K562 (cell line): Measurements from ENCODE around the gene C6orf89. TPM values are rescaled to one million over a fixed set of nuclear protein-coding genes. Genes with fewer than 3 reads are reported as not detected.

Source experiments
- ARHGAP35 ChIP-seq: fragments of 450-650 bp; IDR thresholded peaks from 2 replicates; pipeline ENCODE4 v1.6.1; 2018; ENCODE audit not compliant: partially characterized antibody
- EP400 ChIP-seq: fragments of 450-650 bp; IDR thresholded peaks from 2 replicates; pipeline ENCODE4 v1.6.1; 2017; ENCODE audit warnings: antibody characterized with exemption, mild to moderate bottlenecking, moderate library complexity
- HLTF ChIP-seq: fragments of 450-650 bp; IDR thresholded peaks from 2 replicates; pipeline ENCODE4 v1.6.1; 2016
- NR2C1 ChIP-seq, 2 experiments: fragments of 450-650 bp; IDR thresholded peaks; 2 replicates each; pipeline ENCODE4 v1.6.1; 2017; ENCODE audit warnings: mild to moderate bottlenecking in 2 of 2, antibody characterized with exemption in 1 of 2, inconsistent platforms in 1 of 2, missing compliant biosample characterization in 1 of 2, missing genetic modification characterization in 1 of 2
- NR4A1 ChIP-seq, 2 experiments: fragments of 250-450 bp in 1 of 2; fragments of 450-650 bp in 1 of 2; sonication (Bioruptor Pico) in 1 of 2; IDR thresholded peaks; 2 replicates each; pipeline versions ENCODE4 v1.4.0 to v1.6.1; 2016 to 2020; ENCODE audit warnings: mild to moderate bottlenecking in 2 of 2, missing compliant biosample characterization in 1 of 2, missing genetic modification characterization in 1 of 2, moderate library complexity in 1 of 2
- PHB2 ChIP-seq: fragments of 450-650 bp; IDR thresholded peaks from 2 replicates; pipeline ENCODE4 v1.6.1; 2017; ENCODE audit warnings: low read depth
- POLR2AphosphoS5 ChIP-seq: IDR thresholded peaks from 2 replicates; pipeline ENCODE4 v1.6.1; 2011; ENCODE audit warnings: mild to moderate bottlenecking, low read depth, low read length, moderate library complexity; ENCODE audit not compliant: control insufficient read depth, insufficient read depth
- RCOR1 ChIP-seq, 2 experiments: IDR thresholded peaks; 2 replicates each; pipeline ENCODE4 v1.6.1; 2012; ENCODE audit warnings: low read depth in 2 of 2, low read length in 2 of 2, borderline replicate concordance in 1 of 2, improper control_type of control experiment in 1 of 2
- SREBF2 ChIP-seq: sonication (generic); formaldehyde crosslinking; IDR thresholded peaks from 2 replicates; pipeline ENCODE4 v1.4.0; 2020; ENCODE audit warnings: mild to moderate bottlenecking, missing genetic modification reagents
- ZBTB17 ChIP-seq: fragments of 450-650 bp; formaldehyde crosslinking; IDR thresholded peaks from 2 replicates; pipeline ENCODE4 v1.4.0; 2020; ENCODE audit warnings: mild to moderate bottlenecking
- ZKSCAN1 ChIP-seq: fragments of 150-350 bp; IDR thresholded peaks from 2 replicates; pipeline ENCODE4 v1.6.1; 2016; ENCODE audit warnings: low read depth, low read length
- ZNF224 ChIP-seq: sonication (generic); formaldehyde crosslinking; IDR thresholded peaks from 2 replicates; pipeline ENCODE4 v1.8.0; 2022; ENCODE audit warnings: mild to moderate bottlenecking, missing genetic modification reagents
- ZNF668 ChIP-seq: fragments of 250-450 bp; sonication (Bioruptor Pico); IDR thresholded peaks from 2 replicates; pipeline ENCODE4 v1.8.0; 2022; ENCODE audit warnings: mild to moderate bottlenecking, inconsistent platforms
- ZNF695 ChIP-seq: fragments of 450-650 bp; formaldehyde crosslinking; IDR thresholded peaks from 2 replicates; pipeline ENCODE4 v1.4.0; 2020; ENCODE audit warnings: mild to moderate bottlenecking, moderate library complexity
- polyA plus RNA-seq, 8 experiments: library from polyadenylated mRNA; depleted of rRNA in 4 of 8; stranded (reverse) in 5 of 8; unstranded in 3 of 8; fragments of >200 nt; fragmentation: Nextera tagmentation in 2 of 8; fragmentation: Illumina TruSeq in 1 of 8; extraction: Ambion mirVana in 2 of 8; extraction: Trizol in 1 of 8; gene quantifications; 2 replicates each; pipeline versions ENCODE4 v1.2.1 to v1.2.3, GENCODE V29; 2011 to 2014; ENCODE audit warnings: inconsistent platforms in 1 of 8, missing spikeins in 1 of 8
- total RNA-seq, 7 experiments: library from RNA; depleted of rRNA in 6 of 7; stranded (reverse); fragments of >200 nt in 6 of 7; fragmentation: Illumina TruSeq in 2 of 7; extraction: Trizol in 2 of 7; gene quantifications; 2 replicates each; pipeline versions ENCODE4 v1.2.1 to v1.2.3, GENCODE V29; 2011 to 2021; ENCODE audit warnings: low replicate concordance in 1 of 7
- TF ChIP-seq, protein P1 (sequence below): fragments of 450-650 bp; IDR thresholded peaks from 2 replicates; pipeline ENCODE4 v1.6.1; 2016
- TF ChIP-seq, protein P2 (sequence below): sonication (generic); formaldehyde crosslinking; IDR thresholded peaks from 2 replicates; pipeline ENCODE4 v1.8.0; 2023; ENCODE audit warnings: missing genetic modification reagents, mild to moderate bottlenecking, borderline replicate concordance
- TF ChIP-seq, protein P3 (sequence below): fragments of 450-650 bp; formaldehyde crosslinking; IDR thresholded peaks from 2 replicates; pipeline ENCODE4 v1.4.0; 2022; ENCODE audit warnings: mild to moderate bottlenecking, moderate library complexity
- TF ChIP-seq, protein P4 (sequence below): fragments of 450-650 bp; formaldehyde crosslinking; IDR thresholded peaks from 2 replicates; pipeline ENCODE4 v1.4.0; 2020; ENCODE audit warnings: mild to moderate bottlenecking, mixed read lengths

Gene C6orf89
- total and polyA plus RNA-seq, 9 of the 15 experiments (the other 6 are each of a cell fraction or from before 2014, with no cell fraction given) = 35.2 to 111 (median 58.5) TPM

DNA sequence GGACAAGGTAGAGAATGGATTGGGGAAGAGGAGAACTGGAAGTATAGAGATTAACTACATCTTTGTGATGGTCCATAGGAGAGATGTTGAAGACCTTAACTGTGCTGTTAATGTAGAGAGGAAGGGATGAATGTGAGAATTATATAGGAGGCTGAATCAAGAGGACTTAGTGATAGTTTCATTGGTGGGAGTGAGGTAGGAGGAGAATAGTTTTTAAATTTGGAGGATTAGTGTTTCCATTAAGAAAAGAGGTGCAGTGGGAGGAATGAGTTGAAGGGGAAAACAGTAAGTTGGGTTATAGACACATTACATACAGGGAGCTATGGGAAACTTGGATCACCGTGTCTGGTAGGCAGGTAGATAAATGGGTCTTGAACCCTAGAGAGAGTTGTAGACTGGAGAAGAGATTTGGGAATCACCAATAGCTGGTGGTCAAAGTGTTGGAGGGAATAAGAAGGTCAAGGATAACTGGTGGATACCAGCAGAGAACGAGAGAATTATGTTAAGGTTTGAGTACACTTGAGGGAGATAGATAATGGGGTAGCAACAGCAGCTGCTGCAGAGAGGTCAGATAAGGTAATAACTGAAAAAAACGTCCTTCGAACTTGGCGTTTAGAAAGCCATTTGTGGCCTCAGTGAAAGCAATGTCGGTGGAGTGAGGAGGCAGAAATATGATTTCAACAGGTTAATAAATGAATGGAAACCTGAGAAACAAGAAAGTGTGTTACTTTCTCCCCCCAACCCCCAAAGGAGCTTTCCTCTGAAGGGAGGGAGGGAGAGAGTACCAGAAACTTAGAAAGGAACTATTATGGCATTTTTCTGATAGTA, 3.1 kb downstream of the C6orf89 start (continued):
- TF ChIP-seq POLR2AphosphoS5 = peak; percentile 78
- TF ChIP-seq NR4A1 (CRISPR knock-in tag; IDR thresholded peaks at IDR 0.05) = no peak
- 0 out of 2 replicates have a peak, but pooled peaks have one; percentile 59 for TF ChIP-seq NR4A1 (tag; IDR thresholded peaks at IDR 0.05)
- TF ChIP-seq, protein P1, sequence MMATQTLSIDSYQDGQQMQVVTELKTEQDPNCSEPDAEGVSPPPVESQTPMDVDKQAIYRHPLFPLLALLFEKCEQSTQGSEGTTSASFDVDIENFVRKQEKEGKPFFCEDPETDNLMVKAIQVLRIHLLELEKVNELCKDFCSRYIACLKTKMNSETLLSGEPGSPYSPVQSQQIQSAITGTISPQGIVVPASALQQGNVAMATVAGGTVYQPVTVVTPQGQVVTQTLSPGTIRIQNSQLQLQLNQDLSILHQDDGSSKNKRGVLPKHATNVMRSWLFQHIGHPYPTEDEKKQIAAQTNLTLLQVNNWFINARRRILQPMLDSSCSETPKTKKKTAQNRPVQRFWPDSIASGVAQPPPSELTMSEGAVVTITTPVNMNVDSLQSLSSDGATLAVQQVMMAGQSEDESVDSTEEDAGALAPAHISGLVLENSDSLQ = peak; percentile 16; the same call in 1 of the 2 replicates
- no peak for TF ChIP-seq SREBF2 (CRISPR knock-in tag)
- peak; percentile 79 for TF ChIP-seq NR2C1 (IDR thresholded peaks at IDR 0.05)
- peak; percentile 76 for TF ChIP-seq NR2C1 (tag; IDR thresholded peaks at IDR 0.05)
- TF ChIP-seq ARHGAP35 = peak; percentile 70
- TF ChIP-seq, protein P2, sequence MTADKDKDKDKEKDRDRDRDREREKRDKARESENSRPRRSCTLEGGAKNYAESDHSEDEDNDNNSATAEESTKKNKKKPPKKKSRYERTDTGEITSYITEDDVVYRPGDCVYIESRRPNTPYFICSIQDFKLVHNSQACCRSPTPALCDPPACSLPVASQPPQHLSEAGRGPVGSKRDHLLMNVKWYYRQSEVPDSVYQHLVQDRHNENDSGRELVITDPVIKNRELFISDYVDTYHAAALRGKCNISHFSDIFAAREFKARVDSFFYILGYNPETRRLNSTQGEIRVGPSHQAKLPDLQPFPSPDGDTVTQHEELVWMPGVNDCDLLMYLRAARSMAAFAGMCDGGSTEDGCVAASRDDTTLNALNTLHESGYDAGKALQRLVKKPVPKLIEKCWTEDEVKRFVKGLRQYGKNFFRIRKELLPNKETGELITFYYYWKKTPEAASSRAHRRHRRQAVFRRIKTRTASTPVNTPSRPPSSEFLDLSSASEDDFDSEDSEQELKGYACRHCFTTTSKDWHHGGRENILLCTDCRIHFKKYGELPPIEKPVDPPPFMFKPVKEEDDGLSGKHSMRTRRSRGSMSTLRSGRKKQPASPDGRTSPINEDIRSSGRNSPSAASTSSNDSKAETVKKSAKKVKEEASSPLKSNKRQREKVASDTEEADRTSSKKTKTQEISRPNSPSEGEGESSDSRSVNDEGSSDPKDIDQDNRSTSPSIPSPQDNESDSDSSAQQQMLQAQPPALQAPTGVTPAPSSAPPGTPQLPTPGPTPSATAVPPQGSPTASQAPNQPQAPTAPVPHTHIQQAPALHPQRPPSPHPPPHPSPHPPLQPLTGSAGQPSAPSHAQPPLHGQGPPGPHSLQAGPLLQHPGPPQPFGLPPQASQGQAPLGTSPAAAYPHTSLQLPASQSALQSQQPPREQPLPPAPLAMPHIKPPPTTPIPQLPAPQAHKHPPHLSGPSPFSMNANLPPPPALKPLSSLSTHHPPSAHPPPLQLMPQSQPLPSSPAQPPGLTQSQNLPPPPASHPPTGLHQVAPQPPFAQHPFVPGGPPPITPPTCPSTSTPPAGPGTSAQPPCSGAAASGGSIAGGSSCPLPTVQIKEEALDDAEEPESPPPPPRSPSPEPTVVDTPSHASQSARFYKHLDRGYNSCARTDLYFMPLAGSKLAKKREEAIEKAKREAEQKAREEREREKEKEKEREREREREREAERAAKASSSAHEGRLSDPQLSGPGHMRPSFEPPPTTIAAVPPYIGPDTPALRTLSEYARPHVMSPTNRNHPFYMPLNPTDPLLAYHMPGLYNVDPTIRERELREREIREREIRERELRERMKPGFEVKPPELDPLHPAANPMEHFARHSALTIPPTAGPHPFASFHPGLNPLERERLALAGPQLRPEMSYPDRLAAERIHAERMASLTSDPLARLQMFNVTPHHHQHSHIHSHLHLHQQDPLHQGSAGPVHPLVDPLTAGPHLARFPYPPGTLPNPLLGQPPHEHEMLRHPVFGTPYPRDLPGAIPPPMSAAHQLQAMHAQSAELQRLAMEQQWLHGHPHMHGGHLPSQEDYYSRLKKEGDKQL = no peak
- TF ChIP-seq ZNF668 = peak; percentile 44; the same call in 1 of the 2 replicates
- no peak for TF ChIP-seq ZNF224 (CRISPR knock-in tag)
- no peak for TF ChIP-seq ZNF695 (CRISPR knock-in tag)
- TF ChIP-seq, protein P3, sequence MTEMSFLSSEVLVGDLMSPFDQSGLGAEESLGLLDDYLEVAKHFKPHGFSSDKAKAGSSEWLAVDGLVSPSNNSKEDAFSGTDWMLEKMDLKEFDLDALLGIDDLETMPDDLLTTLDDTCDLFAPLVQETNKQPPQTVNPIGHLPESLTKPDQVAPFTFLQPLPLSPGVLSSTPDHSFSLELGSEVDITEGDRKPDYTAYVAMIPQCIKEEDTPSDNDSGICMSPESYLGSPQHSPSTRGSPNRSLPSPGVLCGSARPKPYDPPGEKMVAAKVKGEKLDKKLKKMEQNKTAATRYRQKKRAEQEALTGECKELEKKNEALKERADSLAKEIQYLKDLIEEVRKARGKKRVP (CRISPR knock-in tag) = no peak
- 0 out of 2 replicates have a peak, but pooled peaks have one; percentile 63 for TF ChIP-seq HLTF
- TF ChIP-seq EP400 = peak; percentile 65
- TF ChIP-seq ZBTB17 = no peak
- TF ChIP-seq RCOR1 (IDR thresholded peaks at IDR 0.05; ENCODE audit: borderline replicate concordance in 1 of 2, low read depth in 2 of 2, low read length in 2 of 2) = peak; percentile 25 to 91; a peak in 2 of 4 replicates
- TF ChIP-seq, protein P4, sequence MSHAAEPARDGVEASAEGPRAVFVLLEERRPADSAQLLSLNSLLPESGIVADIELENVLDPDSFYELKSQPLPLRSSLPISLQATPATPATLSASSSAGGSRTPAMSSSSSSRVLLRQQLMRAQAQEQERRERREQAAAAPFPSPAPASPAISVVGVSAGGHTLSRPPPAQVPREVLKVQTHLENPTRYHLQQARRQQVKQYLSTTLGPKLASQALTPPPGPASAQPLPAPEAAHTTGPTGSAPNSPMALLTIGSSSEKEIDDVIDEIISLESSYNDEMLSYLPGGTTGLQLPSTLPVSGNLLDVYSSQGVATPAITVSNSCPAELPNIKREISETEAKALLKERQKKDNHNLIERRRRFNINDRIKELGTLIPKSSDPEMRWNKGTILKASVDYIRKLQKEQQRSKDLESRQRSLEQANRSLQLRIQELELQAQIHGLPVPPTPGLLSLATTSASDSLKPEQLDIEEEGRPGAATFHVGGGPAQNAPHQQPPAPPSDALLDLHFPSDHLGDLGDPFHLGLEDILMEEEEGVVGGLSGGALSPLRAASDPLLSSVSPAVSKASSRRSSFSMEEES (CRISPR knock-in tag) = no peak
- no peak for TF ChIP-seq ZKSCAN1
- no peak; the same call in 1 of the 2 replicates for TF ChIP-seq PHB2
